GM19455 (cell line): Measurements from ENCODE around the gene GLP2R.

ENCODE experiments used
- ATAC-seq: cut with Tn5 transposase; IDR thresholded peaks from one replicate; pipeline ENCODE4 v1.9.1; 2021; ENCODE audit not compliant: unreplicated experiment

The GLP2R gene

DNA sequence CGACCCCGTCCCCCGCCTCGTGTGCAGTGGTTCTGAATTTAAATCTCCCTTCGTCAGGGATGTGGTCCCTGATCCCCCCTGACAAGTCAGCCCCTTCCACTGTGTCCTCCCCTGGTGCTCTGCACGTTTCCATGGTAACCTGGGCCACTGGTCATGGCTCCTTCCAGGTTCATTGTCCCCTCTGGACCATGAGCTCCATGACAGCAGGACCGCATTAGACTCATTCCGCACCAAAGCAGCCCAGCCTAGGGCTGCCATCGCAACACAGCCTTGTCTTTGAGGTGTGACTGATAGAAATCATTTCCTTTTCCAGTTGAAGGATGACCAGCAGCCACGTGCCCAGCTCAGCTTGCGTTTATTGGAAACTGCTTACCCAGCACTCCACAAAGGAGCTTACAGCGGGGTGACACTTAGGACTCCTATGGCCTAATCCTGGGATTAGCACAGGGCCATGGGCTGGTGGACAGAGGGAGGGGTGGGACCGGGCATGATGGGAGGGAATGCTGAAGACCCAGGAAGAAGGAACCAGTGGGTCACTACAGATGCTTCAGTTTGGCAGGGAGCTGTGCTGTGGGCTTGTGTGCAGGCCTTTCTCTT is 71.7 kb downstream of the GLP2R start:
- ATAC-seq = no peak

- no peak for ATAC-seq
Observed at GRCh38 chr17:9898812-9899211, 73.1 kb downstream of the GLP2R start.

- no peak for ATAC-seq
Observed at GRCh38 chr17:9899280-9900043, 73.7 kb downstream of the GLP2R start.

DNA sequence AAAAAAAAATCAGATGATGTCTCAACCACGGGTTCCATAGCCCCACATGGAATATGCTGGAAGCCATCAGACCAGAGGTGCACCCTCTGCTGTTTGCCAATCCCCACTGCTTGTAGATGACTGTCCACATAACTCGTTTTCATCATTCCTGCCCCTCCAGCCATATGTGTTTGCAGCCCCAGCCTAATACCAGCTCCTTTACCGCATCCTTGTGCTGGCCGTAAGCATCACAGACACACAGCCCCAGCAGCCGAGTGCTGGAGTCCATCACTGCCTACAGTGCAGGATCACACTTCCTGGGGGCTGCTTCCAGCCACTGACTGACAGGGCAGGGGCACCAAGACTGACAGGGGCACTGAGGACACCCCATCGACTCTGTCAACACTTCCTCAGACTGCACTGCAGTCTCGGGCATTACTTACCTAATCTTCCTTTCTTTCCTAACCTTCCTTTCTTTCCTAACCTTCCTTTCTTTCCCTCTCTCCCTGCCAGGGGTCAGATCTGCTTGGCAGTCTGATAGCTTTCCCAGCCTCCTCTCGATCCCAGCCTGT is 74.4 kb downstream of the GLP2R start:
- ATAC-seq = no peak

DNA sequence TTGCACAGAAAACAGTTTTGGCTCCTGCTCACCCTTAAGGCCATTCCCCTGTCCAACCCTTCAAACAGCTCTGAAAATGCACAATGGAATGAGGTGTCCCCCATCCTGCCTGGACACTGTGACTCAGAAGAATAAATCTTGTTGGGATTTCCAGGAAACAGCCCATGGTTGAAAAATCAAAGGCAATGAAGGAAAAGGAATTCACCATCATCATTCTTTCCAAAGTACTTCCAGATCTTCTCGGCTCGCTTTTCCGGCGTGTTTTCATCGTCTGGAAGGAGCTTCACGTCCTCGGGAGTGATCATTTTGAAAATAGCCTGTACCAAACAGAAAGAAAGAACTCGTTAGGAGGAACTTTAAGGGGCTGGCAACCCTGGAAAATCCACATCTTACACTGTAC is 75.1 kb downstream of the GLP2R start:
- ATAC-seq = no peak

DNA sequence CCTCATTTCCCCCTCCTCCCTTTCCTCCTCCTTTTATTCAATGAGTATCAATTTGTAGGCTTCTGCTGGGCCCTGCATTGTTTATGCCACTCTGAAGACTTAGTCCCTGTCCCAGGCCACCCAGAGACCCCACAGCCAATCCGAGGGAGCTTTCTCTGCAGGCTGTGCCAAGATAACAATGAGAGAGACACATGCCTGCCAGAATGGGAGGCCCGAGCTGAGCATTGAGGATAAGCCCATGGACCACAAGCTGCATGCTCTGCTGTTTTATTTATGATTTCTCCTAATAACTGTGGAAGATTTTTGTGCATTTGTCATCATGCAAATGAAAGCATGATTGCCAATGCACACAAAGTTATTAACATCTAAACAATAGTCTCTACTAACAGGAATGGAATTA is 76.4 kb downstream of the GLP2R start:
- no peak for ATAC-seq

DNA sequence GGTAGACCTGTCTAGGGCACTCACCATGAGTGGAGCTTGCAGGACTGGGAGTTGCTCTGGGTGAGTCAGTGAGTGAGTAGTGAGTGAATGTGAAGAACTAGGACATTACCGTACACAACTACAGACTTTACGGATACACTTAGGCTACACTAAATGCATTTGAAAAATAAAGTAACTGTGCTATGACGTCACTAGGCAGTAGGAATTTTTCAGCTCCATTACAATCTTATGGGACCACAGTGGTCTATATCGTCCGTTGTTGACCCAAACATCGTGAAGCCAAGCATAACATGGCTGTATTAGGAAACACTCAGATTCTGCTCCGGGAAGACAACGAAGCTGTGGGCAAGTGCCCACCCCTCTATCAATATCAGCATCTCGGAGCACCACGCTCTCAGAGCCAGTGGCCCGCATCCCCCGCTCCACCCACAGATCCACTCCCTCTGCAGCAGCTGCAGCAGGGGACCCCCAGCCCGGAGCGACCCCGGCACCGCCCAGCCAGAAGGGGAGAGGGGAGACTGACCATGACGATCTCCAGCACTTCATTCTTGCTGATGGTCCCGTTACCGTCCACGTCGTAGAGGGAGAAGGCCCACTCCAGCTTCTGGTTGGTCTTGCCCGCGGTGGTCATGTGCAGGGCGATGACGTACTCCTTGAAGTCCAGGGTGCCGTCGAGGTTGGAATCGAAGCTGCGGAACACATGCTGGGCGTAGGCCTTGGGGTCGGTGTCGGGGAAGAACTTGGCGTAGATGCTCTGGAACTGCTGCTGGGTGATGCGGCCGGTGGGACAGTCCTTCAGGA is 78.8 kb downstream of the GLP2R start:
- ATAC-seq = no peak

GRCh38 chr17:9905078-9905415 is 79.3 kb downstream of the GLP2R start, which contains the start of gene RCVRN:
Gene RCVRN (minus strand): TSS chr17:9905271. CDS start chr17:9905180, 91 bp downstream.
- ATAC-seq = no peak

GRCh38 chr17:9905902-9906301 is 80.2 kb downstream of the GLP2R start:
- no peak for ATAC-seq

- no peak for ATAC-seq
Observed at GRCh38 chr17:9906616-9907015, 80.9 kb downstream of the GLP2R start.

- no peak for ATAC-seq
Observed at GRCh38 chr17:9907131-9907530, 81.4 kb downstream of the GLP2R start.

GRCh38 chr17:9907883-9908648 is 82.3 kb downstream of the GLP2R start:
- ATAC-seq = no peak

- no peak for ATAC-seq
Observed at GRCh38 chr17:9908649-9909042, 82.9 kb downstream of the GLP2R start.

- no peak for ATAC-seq
Observed at GRCh38 chr17:9911089-9911488, 85.4 kb downstream of the GLP2R start.

DNA sequence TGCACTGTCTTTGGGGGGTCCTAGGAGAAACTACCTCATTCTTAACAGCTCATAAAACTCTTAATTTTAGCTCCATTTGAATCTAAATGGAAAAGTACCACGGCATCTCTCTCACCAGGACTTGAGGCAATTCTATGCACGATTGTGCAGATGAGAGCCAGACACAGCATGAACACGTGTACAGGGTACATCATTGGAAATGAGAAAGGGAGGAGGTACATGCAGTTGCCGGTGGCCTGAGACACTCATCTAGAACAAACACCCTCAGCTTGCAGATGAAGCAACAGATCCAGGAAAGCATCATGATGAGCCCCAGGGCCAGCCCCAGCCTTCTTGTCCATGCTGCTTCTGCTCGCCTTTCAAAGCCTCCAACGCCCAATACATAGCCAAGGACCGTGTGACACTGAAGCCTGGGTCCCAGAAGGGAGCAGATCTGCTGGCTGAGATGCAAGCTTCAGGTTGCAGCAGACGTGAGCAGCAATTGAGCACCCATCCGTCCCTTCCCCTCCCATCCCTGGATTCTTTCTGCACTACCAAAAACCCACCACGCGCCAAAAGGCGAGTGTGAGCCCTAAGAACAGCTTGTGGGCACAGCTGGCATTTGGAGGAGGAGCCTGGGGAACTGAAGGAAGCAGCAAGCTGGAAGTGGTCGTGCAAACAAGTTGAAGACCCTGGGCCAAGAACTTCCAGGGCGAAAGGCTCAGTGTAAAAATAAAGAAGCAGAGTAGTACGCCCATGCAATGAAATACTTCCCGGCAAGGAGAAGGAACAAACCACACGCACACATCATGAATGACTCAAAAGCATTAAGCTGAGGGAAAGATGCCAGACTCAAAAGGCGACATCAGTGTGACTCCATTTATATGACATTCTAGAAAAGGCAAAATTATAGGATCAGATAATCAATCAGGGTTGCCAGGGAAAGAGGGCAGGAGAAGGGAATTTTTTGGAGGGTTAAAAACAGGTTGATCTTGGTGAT is 86.7 kb downstream of the GLP2R start:
- no peak for ATAC-seq

DNA sequence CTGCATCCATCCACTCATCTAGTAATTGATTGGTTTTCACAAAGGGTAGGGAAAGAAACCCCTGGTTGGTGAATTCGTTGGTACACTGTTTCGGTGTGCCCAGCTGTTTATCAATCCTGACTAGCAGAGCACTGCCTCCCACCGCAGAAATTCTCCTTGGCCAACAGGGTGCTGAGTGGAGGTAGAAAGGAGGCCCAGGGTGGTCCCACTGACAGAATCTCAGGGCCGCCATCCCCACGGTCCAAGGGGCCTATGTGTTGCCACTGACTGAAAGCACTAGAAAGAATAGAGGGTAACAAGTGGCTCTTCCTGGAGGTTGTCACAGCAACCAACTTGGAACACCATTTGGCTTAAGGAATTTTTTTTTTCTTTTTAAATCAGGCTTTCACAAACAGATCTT is 87.8 kb downstream of the GLP2R start:
- no peak for ATAC-seq

- no peak for ATAC-seq
Observed at GRCh38 chr17:9916108-9916507, 90.4 kb downstream of the GLP2R start.

- no peak for ATAC-seq
Observed at GRCh38 chr17:9917131-9917530, 91.4 kb downstream of the GLP2R start.

DNA sequence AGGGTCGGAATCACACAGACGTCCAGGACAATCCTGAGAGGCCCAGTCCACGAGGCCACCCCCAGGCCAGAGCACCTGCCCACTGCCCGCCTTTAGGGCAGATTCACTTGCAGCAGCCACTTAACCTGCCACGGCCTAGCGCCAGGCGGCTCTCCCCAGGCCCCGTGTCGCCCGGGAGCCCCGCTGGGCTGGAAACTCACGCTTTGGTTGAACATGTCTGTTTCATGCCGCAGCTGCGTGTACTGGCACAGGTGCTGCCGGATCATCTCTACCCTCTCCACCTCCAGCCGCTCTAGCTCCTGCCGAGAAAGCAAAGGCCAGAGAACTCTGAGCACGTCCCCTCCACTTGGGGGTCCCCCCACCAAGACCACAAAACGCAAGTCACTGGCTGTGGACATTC is 92.1 kb downstream of the GLP2R start:
- no peak for ATAC-seq

DNA sequence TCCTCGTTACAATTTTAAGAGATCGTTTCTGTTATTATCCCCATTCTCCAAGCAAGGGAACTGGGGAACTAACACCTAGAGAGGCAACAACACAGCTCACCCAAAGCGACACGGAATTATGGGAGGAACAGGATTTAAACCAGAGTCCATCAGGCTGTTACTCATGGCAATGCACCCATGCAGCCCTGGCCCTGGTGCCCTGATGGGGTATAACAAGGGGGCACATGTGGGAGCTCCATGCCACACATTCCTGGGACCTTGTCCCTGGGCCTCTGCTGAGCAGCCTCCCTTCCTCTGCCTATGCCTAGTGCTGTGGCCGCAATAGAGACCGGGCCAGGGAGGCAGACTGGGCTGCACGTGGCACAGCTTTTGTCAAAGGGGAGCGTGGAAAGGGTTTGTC is 92.6 kb downstream of the GLP2R start:
- no peak for ATAC-seq
